GM18870 (cell line): ENCODE measurements around the gene NUPR1.
"Not testable (repeated sequence)": the region's sequence is repeated elsewhere in the genome, so short reads cannot be mapped to it uniquely, and the experiment has no call there.

Experiments used
- ATAC-seq: cut with Tn5 transposase; IDR thresholded peaks from one replicate; pipeline ENCODE4 v1.9.1; 2021; ENCODE audit warnings: moderate library complexity; ENCODE audit not compliant: unreplicated experiment

NUPR1 gene

DNA sequence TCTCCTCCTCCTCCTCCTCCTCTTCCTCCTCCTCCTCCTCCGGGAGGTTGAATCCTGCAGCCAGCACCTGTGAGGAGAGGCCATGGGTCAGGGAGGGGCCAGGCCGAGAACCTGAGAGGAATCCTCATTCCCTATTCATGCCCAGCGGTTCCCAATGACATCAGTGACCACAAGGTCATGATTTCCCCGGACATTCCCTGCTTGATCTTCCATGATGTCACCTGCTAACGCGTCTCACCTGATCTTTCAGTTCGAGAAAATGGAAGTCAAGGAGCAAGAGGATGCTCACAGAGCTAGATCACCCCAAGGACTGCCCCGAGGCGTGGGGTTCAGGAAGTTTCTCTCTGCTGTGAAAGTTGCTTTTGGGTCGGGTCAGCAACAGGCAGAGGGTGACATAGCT is 38.9 kb downstream of the NUPR1 start:
- no peak for ATAC-seq

DNA sequence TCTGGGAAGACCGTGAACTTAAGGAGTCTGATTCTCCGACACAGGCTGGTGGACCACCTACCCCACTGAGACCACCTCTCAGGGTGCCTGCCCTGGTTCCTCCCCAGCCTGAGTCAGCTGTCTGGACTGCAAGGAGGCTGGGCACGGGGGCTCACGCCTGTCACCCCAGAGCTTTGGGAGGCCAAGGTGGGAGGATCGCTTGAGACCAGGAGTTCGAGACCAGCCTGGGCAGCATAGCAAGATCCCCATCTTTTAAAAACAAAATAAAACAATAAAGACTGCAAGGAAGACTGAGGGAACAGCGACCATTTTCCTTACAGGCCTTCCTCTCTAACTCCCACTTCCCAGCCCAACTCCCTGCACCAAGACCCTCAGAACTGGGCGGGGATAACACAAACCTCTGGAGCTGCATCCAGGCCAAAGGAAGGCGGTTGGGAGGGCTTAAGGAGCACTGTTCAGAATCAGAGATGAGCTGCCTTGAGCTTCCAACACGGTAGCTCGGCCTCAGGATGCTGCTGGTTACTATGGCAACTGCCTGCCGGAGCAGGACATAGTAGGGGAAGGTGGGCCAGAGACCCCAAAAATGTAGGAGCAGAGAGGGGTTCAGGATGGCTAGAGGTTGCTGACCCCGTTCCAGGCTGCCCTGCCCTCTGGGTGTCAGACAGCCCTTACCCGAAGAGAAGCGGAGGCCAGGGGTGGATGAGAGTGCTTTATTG is 40.0 kb downstream of the NUPR1 start:
- no peak for ATAC-seq

DNA sequence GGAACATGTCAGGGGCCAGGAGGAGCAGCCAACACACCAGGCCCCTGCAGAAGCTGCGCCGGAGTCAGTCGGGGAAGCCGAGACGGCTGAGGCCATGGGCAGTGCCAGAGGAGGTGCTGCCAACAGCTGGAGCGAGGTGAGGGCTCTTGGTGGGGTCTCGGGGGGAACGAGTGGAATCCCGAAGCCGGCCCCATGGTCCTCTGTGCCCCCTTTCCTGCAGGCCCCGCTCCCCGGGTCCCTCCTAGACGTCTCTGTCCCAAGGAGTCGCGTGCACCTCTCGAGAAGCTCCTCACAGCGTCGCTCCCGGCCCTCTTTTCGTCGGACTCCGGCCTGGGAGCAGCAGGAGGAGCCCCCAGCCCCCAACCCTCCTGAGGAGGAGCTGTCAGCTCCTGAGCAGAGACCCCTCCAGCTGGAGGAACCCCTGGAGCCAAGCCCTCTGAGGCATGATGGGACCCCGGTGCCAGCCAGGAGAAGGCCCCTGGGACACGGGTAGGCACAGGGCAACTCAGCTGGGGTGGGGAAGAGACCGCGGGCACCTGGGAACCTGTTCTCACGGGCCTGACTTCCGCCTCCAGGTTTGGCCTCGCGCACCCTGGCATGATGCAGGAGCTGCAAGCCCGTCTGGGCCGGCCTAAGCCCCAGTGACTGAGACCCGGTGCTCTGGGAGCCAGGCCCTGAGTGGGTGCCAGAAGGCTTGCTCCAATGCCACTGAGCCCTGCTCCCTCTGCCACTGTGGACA is 40.7 kb downstream of the NUPR1 start:
- no peak for ATAC-seq

DNA sequence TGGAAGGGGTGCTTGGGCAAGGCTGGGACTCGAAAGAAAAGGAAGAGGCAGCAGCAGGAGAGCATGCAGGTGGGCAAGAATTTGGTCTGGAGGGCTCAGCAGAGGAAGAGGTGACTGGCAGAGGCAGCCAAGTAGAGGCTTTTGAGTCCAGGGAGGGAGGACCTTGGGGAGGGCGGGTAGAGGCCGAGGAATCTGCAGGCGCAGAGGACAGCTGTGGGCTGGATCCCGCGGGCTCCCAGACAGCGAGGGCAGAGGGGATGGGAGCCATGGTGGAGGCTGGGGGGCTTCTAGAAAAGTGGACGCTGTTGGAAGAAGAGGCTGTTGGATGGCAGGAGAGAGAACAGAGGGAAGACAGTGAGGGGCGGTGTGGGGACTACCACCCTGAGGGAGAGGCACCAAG is 41.4 kb downstream of the NUPR1 start:
- no peak for ATAC-seq

DNA sequence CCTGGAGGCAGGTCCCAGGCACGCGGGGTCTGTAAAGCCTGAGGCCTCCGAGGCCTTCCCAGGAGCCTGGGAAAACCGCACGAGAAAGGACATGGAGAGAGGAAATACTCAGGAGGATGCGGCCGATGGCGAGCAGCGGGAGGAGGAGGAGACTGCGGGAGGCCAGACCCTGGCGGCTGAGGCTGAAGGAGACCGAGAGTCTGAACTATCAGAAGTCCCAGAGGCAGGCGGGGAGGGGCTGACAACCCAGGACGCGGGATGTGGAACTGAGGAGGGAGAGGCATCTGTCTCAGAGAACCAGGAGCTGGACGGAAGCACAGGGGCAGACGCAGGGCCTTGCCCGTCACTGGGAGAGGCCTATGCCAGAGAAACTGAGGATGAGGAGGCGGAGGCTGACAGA is 41.9 kb downstream of the NUPR1 start:
- ATAC-seq, result no peak

DNA sequence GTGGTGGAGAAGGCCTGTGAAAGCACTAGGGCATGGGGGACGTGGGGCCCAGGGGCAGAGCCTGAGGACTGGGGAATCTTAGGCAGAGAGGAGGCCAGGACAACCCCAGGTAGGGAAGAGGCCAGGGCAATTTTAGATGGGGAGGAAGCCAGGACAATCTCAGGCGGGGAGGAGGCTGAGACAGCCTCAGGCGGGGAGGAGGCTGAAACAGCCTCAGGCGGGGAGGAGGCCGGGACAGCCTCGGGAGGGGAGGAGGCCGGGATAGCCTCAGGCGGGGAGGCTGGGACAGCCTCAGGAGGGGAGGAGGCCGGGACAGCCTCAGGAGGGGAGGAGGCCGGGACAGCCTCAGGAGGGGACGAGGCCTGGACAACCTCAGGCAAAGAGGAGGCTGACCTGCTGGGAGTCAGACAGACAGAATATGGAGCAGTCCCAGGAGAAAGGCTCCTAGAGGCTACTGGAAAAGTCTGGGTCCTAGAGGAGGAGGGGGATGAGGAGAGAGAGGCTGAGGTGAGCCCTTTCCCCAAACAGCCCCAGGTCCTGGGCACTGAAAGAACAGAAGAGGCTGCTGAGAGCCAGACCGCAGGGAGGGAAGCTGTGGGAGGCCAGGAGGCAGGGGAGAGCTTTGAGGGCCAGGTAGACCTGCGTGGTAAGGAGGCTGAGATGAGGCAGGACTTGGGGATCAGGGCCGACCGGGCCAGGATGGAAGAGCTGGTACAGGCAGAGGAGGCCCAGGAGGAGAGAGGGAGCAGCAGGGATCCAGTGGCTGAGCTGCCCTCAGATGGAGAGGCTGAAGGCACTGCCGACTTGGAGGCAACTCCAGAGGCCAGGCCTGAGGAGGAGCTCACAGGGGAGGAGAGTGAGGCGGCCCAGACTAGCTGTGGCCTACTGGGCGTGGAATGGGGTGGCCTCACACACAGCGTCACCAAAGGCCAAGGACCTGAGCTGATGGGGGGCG is 42.7 kb downstream of the NUPR1 start:
- no peak for ATAC-seq

DNA sequence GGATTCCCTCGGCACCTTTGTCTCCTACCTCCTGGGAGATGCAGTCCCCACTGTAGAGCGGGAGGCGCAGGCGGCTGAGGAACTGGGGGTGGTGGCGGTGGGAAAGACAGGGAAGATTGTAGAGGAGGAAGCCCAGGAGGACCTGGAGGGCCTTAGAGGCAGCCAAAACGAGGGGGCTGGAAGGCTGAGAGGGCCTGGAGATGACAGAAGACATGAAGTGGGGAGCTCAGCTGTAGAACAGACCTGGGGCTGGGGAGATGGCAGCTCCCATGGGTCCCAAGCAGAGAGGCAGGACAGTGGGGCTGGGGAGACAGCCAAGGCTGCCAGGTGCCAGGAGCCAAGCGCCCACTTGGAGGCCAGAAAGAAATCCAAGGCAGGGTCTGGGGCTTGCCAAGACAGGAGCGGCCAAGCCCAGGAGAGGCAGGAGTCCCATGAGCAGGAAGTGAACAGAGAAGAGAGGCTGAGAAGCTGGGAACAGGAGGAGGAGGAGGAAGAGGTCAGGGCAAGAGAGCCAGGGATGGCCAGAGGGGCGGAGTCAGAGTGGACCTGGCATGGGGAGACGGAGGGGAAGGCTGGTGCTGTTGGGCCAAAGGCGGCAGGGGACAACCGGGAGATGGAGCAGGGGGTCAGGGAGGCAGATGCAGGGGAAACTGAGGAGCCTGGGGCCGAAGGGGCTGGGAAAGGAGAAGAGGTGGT is 43.5 kb downstream of the NUPR1 start:
- ATAC-seq, result no peak

DNA sequence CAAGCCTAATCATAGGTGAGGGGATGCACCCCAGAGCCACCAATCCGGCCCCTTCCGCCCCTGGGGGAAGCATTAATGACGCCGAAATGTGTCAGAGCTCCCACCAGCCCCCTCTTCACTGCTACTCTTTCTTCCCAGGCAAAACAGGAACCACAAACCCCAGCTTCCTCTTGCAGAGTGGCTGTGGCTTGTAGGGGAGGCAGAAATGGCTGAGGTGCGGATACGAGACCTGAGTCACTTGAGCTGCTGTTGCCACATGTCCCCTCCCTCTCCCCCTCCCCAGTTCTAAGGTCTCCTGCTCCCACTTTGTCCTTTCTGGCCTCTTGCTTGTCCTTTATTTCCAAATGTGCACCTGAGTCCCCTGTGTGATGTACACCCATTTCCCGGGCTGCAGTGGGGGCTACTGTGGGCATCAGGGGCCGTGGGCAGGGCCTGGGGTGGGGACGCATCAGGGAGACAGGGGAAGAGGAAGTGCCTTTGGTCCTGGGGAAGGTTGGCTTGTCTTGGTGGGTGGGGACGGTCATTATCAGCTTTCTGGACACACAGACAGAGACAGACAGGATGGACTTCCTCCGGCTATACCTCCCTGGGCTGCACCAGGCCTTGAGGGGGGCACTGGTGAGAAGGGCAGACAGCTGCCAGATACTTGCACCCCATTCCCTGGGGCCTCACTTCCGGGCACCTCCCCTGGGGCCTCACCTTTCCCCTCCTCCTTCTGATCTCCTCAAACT is 44.5 kb downstream of the NUPR1 start, which contains the start of gene APOBR:
Gene APOBR (plus strand): TSS at position 523 of the 731 bp plus-strand sequence. CDS start 39 bp downstream, at position 562.
- peak; percentile 40 for ATAC-seq

DNA sequence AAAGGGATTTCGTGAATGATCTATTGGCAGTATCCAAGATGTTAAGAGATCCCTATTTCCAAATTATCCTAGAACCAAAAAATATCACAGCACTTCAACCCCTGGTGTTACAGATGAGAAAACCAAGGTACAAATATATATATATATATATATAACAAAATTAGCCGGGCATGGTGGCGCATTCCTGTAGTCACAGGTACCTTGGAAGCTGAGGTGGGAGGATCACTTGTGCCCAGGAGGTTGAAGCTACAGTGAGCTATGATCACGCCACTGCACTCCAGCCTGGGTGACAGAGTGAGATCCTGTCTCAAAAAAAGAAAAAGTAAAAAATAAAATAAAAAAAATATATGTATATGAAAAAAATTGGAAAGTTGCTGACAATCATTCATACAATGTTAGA is 46.3 kb downstream of the NUPR1 start:
- ATAC-seq, result no peak

DNA sequence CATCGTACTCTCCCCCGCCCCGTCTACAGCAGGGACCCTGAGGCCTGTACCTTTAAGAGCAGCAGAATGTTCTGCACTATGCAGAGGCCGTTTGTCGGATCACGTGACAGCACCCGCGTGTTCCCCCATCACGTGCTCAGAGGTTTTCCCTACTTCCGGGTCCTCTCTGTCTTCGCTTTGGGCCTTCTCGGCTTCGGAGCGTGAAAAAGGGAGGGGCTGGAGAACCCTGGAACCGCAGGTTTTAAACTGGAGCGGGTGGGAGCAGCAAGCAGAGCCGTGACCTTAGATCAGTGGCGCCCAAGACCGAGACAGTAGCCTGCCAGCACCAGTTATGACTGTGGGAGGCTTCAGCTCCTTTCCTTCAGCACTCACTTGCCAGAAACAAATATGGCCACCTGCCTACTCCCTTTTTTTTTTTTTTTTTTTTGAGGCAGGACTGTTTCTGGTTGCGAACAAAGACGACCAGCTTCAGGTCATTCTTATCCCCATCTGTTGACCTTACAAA is 46.8 kb downstream of the NUPR1 start, which contains the start of gene CLN3:
Gene CLN3 (minus strand): TSS at position 105 of the 505 bp plus-strand sequence. CDS start 315 bp downstream, outside the sequence.
- peak; percentile 50 for ATAC-seq

DNA sequence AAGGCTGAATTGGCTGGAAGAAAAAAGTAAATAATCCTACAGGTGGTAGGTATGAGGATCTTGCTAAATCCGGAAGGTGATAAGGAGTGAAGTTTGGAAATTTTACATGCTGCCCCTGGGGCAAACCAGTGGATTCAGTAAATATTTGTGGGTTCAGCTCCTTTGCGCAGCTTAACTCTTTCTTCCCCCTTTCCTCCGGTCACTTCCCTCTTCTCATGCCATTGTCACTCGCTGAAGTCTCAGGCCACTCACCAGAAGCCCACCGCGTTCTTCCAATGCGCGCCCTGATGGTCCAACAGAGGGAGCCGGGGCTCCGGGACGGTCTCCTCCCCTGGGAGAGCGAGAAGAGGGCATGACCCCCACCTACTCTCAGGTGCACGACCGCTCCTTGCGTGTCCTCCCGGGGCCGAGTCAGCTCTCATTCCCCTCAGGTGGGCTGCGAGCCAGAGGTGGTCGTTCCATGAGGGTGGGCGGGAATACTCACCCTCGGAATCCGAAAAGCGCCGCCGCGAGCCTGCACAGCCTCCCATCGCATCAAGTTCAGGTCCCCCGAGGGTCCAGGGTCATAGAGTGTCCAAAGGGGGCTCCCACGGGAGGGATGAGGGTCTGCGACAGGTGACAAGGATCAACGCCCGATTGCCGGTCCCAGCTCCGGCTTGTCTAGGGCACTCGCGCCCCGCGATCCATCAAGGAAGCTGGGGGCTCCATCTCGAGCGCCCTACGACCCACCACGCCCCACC is 47.4 kb downstream of the NUPR1 start:
- ATAC-seq, result no peak

DNA sequence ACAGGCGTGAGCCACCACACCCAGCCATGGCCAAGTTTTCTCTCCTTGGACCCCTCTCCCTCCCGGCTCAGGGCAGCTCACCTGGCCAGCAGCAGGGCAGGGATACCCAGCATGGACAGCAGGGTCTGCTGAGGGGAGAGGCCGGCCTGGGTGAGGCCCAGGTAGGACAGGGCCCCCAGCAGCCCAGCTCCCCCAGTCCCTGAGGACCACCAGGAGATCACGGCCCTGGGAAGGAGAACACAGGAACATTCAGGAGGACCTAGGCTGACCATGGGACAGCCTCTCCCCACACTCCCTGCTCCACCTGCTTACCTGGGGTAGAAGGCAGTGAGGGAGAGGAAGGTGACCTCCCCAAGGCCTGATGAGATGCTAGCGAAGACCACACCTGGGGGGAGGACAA is 52.5 kb downstream of the NUPR1 start:
- ATAC-seq, result no peak

DNA sequence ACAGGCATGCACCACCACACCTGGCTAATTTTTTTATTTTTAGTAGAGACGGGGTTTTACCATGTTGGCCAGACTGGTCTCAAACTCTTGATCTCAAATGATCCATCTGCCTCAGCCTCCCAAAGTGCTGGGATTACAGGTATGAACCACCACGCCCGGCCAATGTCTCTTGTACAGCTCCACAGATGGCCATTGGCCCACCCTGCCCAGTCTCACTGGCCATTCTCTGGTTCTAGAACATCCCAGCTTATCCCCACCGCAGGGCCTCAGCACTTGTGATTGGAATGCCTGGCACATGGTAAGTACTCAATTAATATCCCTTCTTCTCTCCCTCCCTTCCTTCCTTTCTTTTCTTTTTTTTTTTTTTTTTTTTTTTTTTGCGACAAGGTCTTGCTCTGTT is 55.4 kb downstream of the NUPR1 start:
- not testable (repeated sequence) for ATAC-seq
